ENCODE data around the gene SRSF11.
A peak's percentile ranks its signal among the peaks of the same experiment; 100 is the strongest.
"Not testable (repeated sequence)": the region's sequence is repeated elsewhere in the genome, so short reads cannot be mapped to it uniquely, and the experiment has no call there.

Gene SRSF11

GRCh38 chr1:70221238-70222121 is at the start of gene SRSF11:
Gene SRSF11, plus strand, starts transcription at chr1:70221380. Its CDS starts 257 bp downstream, at chr1:70221637.
- peak within 1 kb of the TSS; percentile 68 for H3K4me3 ChIP-seq (ENCODE audit: control insufficient read depth, low read depth, low read length)
- peak; percentile 61 for DNase-seq (ENCODE audit: low read depth)
- no peak for TF ChIP-seq CTCF (IDR thresholded peaks at IDR 0.05; ENCODE audit: control insufficient read depth, insufficient read depth, low read depth, low read length, missing control alignments)

GRCh38 chr1:70171512-70171911 is 49.7 kb upstream of the SRSF11 start:
- no peak for DNase-seq (ENCODE audit: low read depth)
- no peak for TF ChIP-seq CTCF (IDR thresholded peaks at IDR 0.05; ENCODE audit: control insufficient read depth, insufficient read depth, low read depth, low read length, missing control alignments)
- no peak overlapping the region for H3K4me3 ChIP-seq (ENCODE audit: control insufficient read depth, low read depth, low read length)

- not testable (repeated sequence) for DNase-seq (ENCODE audit: low read depth); H3K4me3 ChIP-seq (ENCODE audit: control insufficient read depth, low read depth, low read length)
These were observed 36.0 kb upstream of the SRSF11 start for GRCh38 chr1:70185181-70185580.

- H3K4me3 ChIP-seq (ENCODE audit: control insufficient read depth, low read depth, low read length): no peak overlapping the region
- TF ChIP-seq CTCF (IDR thresholded peaks at IDR 0.05; ENCODE audit: control insufficient read depth, insufficient read depth, low read depth, low read length, missing control alignments): no peak
- no peak for DNase-seq (ENCODE audit: low read depth)
These were observed 32.7 kb upstream of the SRSF11 start for GRCh38 chr1:70188522-70188921.

GRCh38 chr1:70190180-70190579 is 31.0 kb upstream of the SRSF11 start:
- no peak overlapping the region for H3K4me3 ChIP-seq (ENCODE audit: control insufficient read depth, low read depth, low read length)
- no peak for DNase-seq (ENCODE audit: low read depth)
- TF ChIP-seq CTCF (IDR thresholded peaks at IDR 0.05; ENCODE audit: control insufficient read depth, insufficient read depth, low read depth, low read length, missing control alignments): no peak

- DNase-seq (ENCODE audit: low read depth); H3K4me3 ChIP-seq (ENCODE audit: control insufficient read depth, low read depth, low read length): not testable (repeated sequence)
These were observed 28.7 kb upstream of the SRSF11 start for GRCh38 chr1:70192446-70192845.

- no peak for DNase-seq (ENCODE audit: low read depth)
- TF ChIP-seq CTCF (IDR thresholded peaks at IDR 0.05; ENCODE audit: control insufficient read depth, insufficient read depth, low read depth, low read length, missing control alignments): no peak
- H3K4me3 ChIP-seq (ENCODE audit: control insufficient read depth, low read depth, low read length): no peak overlapping the region
These were observed 26.6 kb upstream of the SRSF11 start for GRCh38 chr1:70194601-70195000.

Data from AG09309 (cell line).